CD4-positive, alpha-beta T cell treated with Interleukin-17A for 4 hours (primary cell): ENCODE measurements around the gene ALDH1A3.

Experiments used
- DNase-seq: peaks from one replicate; pipeline ENCODE4 v3.0.0-alpha.2; 2020; ENCODE audit warnings: mixed read lengths

The ALDH1A3 gene

GRCh38 chr15:100859970-100860828, 19.4 kb upstream of the ALDH1A3 start:
- DNase-seq, result no peak

DNA sequence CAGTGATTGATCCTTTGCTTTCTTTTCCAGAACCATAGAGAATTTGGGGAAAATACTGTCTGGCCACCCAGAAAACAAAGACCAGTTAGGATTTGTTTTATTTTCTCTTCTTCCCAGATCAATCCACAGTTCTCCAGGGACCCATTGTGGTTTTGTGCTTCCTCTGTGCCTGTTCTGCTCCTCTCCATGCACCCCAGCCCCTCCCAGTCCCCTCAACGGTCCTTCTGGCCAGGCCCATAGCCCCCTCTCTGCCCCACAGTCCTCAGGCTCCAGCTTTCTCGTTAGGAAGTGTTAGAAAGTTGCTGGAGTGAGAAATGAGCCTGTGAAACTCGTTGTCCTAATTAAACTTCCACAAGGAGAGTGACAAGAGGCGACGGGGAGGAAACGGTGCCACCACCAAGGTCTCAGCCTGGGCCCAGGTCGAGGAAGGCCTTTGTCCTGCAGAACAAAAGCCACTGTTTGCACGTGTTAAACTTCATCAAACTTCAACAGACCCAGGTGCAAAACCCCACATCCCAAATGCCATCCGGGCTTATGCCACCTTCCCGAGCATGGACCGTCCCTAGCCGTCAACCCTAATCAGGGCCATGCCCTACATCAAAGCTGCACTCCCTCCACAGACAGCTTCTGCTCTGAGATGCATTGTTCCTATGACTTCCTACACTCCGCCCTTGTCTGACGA, 18.7 kb upstream of the ALDH1A3 start:
- DNase-seq, result no peak

GRCh38 chr15:100861511-100861991, 18.1 kb upstream of the ALDH1A3 start:
- no peak for DNase-seq

- no peak for DNase-seq
Measured at GRCh38 chr15:100862162-100862561, 17.5 kb upstream of the ALDH1A3 start.

- no peak for DNase-seq
Measured at GRCh38 chr15:100863075-100863795, 16.4 kb upstream of the ALDH1A3 start.

DNA sequence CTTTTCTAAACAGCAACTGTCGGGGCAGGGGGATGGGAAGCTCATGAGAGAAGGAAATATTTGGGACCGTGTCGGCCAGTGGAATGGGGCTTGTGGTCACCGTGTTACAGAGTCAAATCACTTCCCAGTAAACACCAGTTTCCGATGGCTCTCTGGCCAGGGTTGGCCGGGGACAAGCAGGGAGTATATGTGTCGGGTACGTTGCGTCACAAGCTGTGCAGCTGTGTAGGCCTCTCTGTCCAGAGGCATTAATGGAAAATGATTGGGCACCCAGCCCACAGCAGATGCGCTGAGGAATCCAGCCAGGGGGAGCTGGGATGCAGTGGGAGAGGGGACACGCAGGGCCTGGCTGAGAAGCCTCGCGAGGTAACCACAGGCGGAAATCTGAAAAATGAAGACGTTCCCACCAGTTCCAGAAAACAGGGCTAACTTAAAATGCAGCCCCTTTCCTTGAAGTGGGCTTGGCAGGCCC, 15.8 kb upstream of the ALDH1A3 start:
- no peak for DNase-seq

DNA sequence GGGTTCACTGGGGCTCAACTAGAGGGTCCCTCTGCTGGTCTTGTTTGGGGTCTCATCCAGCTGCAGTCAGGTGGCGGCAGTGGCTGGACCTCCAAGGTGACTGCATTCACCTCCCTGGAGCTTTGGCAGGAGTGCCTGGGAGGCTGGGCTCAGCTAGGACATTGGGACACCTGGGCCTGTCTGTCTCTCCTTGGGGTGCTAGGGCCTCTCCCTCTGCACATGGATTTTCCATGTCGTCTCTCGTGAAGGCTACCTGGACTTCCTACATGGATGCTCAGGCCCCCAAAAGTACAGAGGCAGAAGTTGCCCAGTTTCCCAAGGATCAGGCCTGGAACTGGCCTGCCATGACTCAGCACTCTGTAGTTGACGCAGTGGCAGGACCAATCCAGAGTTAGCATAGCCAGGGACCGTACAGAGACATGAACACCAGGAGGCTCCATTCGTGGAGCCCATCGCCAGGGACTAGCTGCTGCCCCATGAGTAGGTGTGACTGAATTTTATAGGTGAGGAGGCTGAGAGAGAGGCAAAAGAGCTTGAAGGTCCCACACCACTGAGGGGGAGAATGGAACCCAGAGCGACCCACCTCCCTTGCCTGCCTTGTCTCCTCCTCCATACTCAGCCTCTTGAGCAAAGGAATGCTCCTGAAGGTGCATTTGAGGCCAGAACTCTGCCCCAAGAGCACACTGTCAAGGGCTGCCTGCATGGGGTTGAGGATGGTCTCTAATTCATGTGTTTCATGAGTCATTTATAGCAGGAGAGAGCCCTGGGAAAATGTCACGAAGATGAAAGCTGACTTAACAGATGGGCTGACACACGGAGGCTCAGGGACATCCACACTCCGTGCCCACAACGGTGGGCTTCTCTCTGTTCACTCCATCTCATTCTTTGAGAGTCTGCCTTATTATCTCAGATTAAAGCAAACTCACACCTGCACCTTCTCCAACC, 13.0 kb upstream of the ALDH1A3 start:
- no peak for DNase-seq

GRCh38 chr15:100867433-100867832, 12.2 kb upstream of the ALDH1A3 start:
- no peak for DNase-seq

DNA sequence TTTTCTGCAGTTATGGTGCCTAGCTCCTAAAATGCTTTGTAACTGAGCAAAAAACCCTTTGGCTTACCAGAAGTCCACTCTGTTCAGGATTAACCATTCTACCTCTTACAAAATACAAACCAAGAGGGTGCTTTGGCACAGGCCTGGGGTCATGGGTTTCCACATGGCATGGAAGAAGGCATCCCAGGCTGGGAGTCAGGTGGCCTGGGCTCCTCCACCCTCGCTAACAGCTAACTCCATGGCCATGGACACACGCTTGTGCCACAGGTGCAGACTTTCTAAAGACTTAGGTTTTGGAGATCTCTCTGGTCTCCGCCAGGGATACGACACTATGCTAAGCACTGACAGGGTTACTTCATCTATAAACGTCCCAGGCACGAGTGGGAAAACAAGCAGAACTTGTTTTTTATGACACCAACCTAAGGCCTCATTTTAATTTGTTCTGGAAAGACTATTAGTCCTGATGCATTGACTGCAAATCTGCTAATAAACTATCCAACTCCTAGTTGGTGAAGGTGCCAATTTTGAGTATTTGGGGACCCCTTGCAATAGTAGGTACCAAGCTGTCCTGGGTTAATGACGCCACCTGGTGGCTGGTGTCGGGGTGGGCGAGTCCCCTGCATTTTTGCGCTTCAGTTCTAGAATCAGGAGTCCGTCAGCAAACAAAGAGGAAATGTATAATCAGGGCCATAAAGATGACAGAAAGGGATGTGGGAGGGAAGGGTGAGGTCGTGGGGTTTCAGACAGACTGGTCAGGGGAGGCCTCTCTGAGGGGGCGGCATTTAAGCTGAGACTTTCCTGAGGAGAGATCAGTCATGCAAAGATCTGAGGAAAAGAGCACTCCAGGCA, 10.3 kb upstream of the ALDH1A3 start:
- no peak for DNase-seq

- peak; percentile 56 for DNase-seq
Measured at GRCh38 chr15:100873029-100873677, 6.5 kb upstream of the ALDH1A3 start.

DNA sequence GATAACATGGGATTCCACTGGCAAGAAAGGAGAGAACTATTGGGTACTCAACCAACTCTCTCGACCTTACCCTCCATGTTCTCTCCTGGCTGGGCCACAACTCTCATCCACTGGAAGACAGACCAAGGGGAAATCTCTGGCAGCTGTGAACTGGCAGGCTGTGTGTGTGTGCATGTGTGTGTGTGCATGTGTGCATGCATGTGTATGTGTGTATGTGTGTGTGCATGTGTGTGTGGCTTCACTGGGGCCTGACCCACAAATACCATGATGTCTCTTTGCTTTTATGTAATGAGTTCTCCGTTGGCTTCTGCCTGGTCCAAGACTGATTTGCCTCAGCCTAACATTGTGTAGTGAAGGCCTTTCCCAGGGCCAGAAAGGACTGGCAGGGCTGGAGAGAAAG, 4.1 kb upstream of the ALDH1A3 start:
- DNase-seq, result no peak

GRCh38 chr15:100875976-100876375, 3.7 kb upstream of the ALDH1A3 start:
- DNase-seq, result no peak

DNA sequence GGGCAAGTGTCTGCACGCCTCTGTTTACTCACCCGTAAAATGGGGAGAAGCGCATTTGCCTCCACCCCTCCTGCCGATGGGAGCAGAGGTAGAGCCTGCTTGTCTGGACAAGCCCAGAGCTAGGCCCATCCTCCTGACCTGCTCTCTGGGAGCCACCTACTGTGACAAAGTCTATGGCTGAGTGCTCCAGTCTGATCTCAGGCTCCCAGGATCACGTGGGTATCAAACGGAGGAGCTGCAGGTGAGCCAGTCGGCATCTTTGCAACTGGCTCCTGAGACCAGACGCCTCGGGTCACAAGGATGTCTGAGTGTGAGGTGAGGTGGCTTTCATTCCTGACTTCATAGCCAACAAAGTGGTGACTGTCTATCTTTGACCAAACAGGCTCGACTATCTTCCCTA, 2.1 kb upstream of the ALDH1A3 start:
- no peak for DNase-seq

DNA sequence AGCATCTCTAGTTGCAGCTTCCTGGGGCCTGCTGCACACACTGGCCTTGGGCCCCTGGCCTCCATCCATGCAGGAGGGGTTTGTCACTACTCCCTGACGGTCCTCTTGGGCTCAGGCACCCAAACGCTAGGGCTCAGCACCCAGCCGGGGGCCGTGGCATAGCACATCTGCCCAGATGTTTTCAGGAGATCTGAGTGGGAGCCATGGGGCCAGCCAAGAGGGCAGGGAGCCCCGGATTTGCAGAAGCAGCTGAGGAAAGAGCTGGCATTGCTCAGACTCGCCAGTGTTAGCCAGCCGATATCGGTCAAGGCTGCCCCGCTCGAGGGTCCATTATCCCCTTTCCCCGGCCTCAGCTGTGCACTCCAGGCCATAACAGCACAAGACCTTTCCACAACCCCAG, 1.5 kb upstream of the ALDH1A3 start:
- DNase-seq, result no peak

DNA sequence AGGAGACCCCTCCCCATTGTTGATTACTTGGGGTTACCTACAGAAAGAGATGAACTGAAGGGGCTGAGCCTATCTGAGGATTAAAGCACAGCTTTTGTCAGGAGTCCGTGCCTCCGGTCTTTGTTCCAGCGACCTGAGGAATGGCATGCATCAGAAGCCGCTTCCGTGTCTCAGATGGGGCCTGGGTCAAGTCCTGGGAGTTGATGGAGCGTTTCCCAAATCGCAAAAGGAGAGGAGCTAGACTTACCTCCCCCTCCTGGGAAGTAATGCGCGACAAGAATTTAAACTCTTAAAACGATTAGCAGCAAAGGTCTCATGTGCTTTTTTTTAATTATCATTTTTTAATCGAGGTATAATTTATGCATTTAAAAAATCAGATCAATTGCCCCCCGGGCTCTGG, 983 bp upstream of the ALDH1A3 start:
- no peak for DNase-seq

- no peak for DNase-seq
Measured at GRCh38 chr15:100879061-100879463, 569 bp upstream of the ALDH1A3 start.

- no peak for DNase-seq
Measured at GRCh38 chr15:100880139-100880896, 687 bp downstream of the ALDH1A3 start.

DNA sequence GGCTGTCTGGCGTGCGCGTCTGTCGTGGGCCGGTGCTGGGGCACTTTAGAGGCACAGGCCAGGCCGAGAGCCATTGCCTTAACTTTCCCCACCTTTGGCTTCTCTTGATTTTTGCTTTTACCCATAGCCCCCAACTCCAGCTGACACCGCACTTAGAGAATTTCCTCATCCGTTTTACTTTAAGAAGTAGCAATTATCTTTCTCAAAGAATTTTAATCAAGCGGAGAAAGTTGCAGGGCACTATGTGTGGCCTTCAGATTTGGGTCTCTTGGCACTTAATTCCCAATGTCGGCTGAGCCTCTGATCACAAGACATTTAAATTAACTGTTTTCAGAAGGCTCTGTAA, 1.2 kb downstream of the ALDH1A3 start:
- no peak for DNase-seq

GRCh38 chr15:100881573-100882336, 2.1 kb downstream of the ALDH1A3 start:
- DNase-seq, result no peak
